IMR-90 (cell line): ENCODE data around the gene TADA2A. TPM values are rescaled to one million over a fixed set of nuclear protein-coding genes. Genes with fewer than 3 reads are reported as not detected.

ENCODE experiments used
- ATAC-seq: fragments of 200-7000 bp; cut with Tn5 transposase; 2 replicates; pipeline ENCODE4 v1.9.1; 2020; ENCODE audit warnings: low read depth, mild to moderate bottlenecking, moderate library complexity
- BruUV-seq: library from RNA; stranded (reverse); fragments of 400-500 nt; replicated peaks from 2 replicates; lab custom pipeline; 2021; lab: Mats Ljungman, UMichigan
- CTCF ChIA-PET: fragments of 300-600 bp; formaldehyde crosslinking; extraction: SDS; loops from one replicate; lab custom pipeline; 2021; ENCODE audit warnings: antibody characterized with exemption; lab: Yijun Ruan, JAX
- POLR2A ChIA-PET: fragments of 300-600 bp; sonication (Branson Sonifier 250); formaldehyde crosslinking; loops from one replicate; lab custom pipeline; 2022; ENCODE audit warnings: antibody characterized with exemption; ENCODE audit not compliant: unreplicated experiment; lab: Charles Lee
- DNase-seq: peaks from one replicate; pipeline ENCODE4 v3.0.0; 2013
- H2AFZ ChIP-seq: replicated peaks from 2 replicates; pipeline ENCODE3; 2013; ENCODE audit warnings: low read length, mild to moderate bottlenecking; ENCODE audit not compliant: poor library complexity
- H2AK5ac ChIP-seq: 2 replicates; pipeline ENCODE4 v1.6.1; 2013; ENCODE audit warnings: low read depth, low read length, inconsistent platforms
- H2AK9ac ChIP-seq: replicated peaks from 2 replicates; pipeline ENCODE3; 2013; ENCODE audit warnings: mild to moderate bottlenecking, low read depth, low read length, moderate library complexity; ENCODE audit not compliant: poor library complexity
- H2BK120ac ChIP-seq: 2 replicates; pipeline ENCODE4 v1.6.1; 2013; ENCODE audit warnings: low read depth, low read length, inconsistent platforms
- H2BK15ac ChIP-seq: 3 replicates; pipeline ENCODE4 v1.6.1; 2013; ENCODE audit warnings: low read depth, low read length, inconsistent platforms
- H2BK20ac ChIP-seq: 2 replicates; pipeline ENCODE4 v1.6.1; 2013; ENCODE audit warnings: low read depth, mild to moderate bottlenecking, inconsistent platforms, low read length, moderate library complexity
- H2BK5ac ChIP-seq: 2 replicates; pipeline ENCODE4 v1.6.1; 2013; ENCODE audit warnings: mild to moderate bottlenecking, low read depth, low read length, inconsistent platforms; ENCODE audit not compliant: poor library complexity, severe bottlenecking
- H3K14ac ChIP-seq: replicated peaks from 2 replicates; pipeline ENCODE4 v1.6.1; 2013; ENCODE audit warnings: low read depth, low read length, inconsistent platforms
- H3K18ac ChIP-seq: 2 replicates; pipeline ENCODE4 v1.6.1; 2013; ENCODE audit warnings: low read depth, low read length, control low read depth
- H3K23ac ChIP-seq: 2 replicates; pipeline ENCODE4 v1.6.1; 2013; ENCODE audit warnings: low read depth, low read length, inconsistent platforms
- H3K27ac ChIP-seq: 2 replicates; pipeline ENCODE4 v1.5.1; 2013; ENCODE audit warnings: mild to moderate bottlenecking, control low read depth, low read length; ENCODE audit not compliant: insufficient read depth
- H3K27me3 ChIP-seq: 2 replicates; pipeline ENCODE4 v1.6.1; 2013; ENCODE audit warnings: low read length; ENCODE audit not compliant: control insufficient read depth, insufficient read depth
- H3K36me3 ChIP-seq: 2 replicates; pipeline ENCODE4 v1.6.1; 2013; ENCODE audit warnings: low read length, mixed read lengths; ENCODE audit not compliant: control insufficient read depth, insufficient read depth
- H3K4ac ChIP-seq: 2 replicates; pipeline ENCODE4 v1.6.1; 2013; ENCODE audit warnings: low read depth, low read length, inconsistent platforms
- H3K4me1 ChIP-seq: 2 replicates; pipeline ENCODE4 v1.6.1; 2013; ENCODE audit warnings: low read length, mixed read lengths; ENCODE audit not compliant: control insufficient read depth, insufficient read depth
- H3K4me2 ChIP-seq: 2 replicates; pipeline ENCODE4 v1.6.1; 2013; ENCODE audit warnings: low read depth, mild to moderate bottlenecking, control low read depth, low read length, moderate library complexity
- H3K4me3 ChIP-seq: 2 replicates; pipeline ENCODE4 v1.5.1; 2013; ENCODE audit warnings: low read depth, mild to moderate bottlenecking, control low read depth, low read length, moderate library complexity; ENCODE audit not compliant: insufficient read depth
- H3K56ac ChIP-seq: 2 replicates; pipeline ENCODE4 v1.6.1; 2013; ENCODE audit warnings: low read length, inconsistent platforms; ENCODE audit not compliant: insufficient read depth; ENCODE audit errors: extremely low read depth
- H3K79me1 ChIP-seq, 2 experiments: 2 replicates each; pipeline ENCODE4 v1.6.1; 2013; ENCODE audit warnings: low read length in 2 of 2, inconsistent platforms in 1 of 2, low read depth in 1 of 2
- H3K9ac ChIP-seq: 2 replicates; pipeline ENCODE4 v1.6.1; 2013; ENCODE audit warnings: low read depth, low read length, control low read depth
- H3K9me1 ChIP-seq: 2 replicates; pipeline ENCODE4 v1.6.1; 2013; ENCODE audit warnings: low read length, inconsistent platforms; ENCODE audit not compliant: insufficient read depth
- H3K9me3 ChIP-seq: 2 replicates; pipeline ENCODE4 v1.6.1; 2013; ENCODE audit warnings: low read length; ENCODE audit not compliant: control insufficient read depth, insufficient read depth
- H4K20me1 ChIP-seq: 2 replicates; pipeline ENCODE4 v1.6.1; 2013; ENCODE audit warnings: low read length, inconsistent platforms; ENCODE audit not compliant: insufficient read depth
- H4K5ac ChIP-seq: 2 replicates; pipeline ENCODE4 v1.6.1; 2013; ENCODE audit warnings: mild to moderate bottlenecking, low read depth, low read length, control low read depth
- H4K8ac ChIP-seq, 2 experiments: 2 replicates each; pipeline ENCODE4 v1.6.1; 2013; ENCODE audit warnings: low read depth in 2 of 2, low read length in 2 of 2, control low read depth in 1 of 2, inconsistent platforms in 1 of 2
- H4K91ac ChIP-seq: 2 replicates; pipeline ENCODE4 v1.6.1; 2013; ENCODE audit warnings: low read depth, low read length, inconsistent platforms; ENCODE audit not compliant: insufficient read depth
- CEBPB ChIP-seq: IDR thresholded peaks from 2 replicates; pipeline ENCODE4 v1.6.1; 2012; ENCODE audit warnings: low read depth, low read length, improper control_type of control experiment
- FOS ChIP-seq: fragments of 150-350 bp; IDR thresholded peaks from 2 replicates; pipeline ENCODE4 v1.6.1; 2016; ENCODE audit warnings: low read depth, low read length
- WGBS, 2 experiments: methylation state at CpG; one replicate each; pipeline versions ENCODE4 v1.1.5 to v1.1.7; 2013; ENCODE audit warnings: missing lambda C conversion rate in 2 of 2; ENCODE audit not compliant: insufficient read length in 1 of 2; ENCODE audit errors: extremely low coverage in 2 of 2; 5-methylcytosine and 5-hydroxymethylcytosine counted together
- dilution Hi-C: fragments of 300-500 bp; cut with HindIII; formaldehyde crosslinking; loops from one replicate; pipeline ENCODE4 v1.14.3; 2018; ENCODE audit warnings: low sequenced_read_pairs; ENCODE audit not compliant: unreplicated experiment
- in situ Hi-C: fragments of 300-500 bp; cut with MboI; formaldehyde crosslinking; loops from 3 replicates; pipeline ENCODE4 v1.14.3; 2019; ENCODE audit warnings: low sequenced_read_pairs, inconsistent platforms, mixed read lengths
- intact Hi-C: fragments of 100-400 bp; cut with micrococcal nuclease; formaldehyde crosslinking; loops from 2 replicates; pipeline ENCODE4 v1.10.0; 2022
- polyA plus RNA-seq, 3 experiments: library from polyadenylated mRNA; depleted of rRNA; stranded (reverse); fragments of >200 nt; gene quantifications; 2 replicates each; pipeline ENCODE4 v1.2.3, GENCODE V29; 2012; ENCODE audit warnings: low replicate concordance in 1 of 3
- total RNA-seq: library from RNA; depleted of rRNA; stranded (reverse); fragments of >200 nt; gene quantifications from 2 replicates; pipeline ENCODE4 v1.2.3, GENCODE V29; 2012

TADA2A gene
- total and polyA plus RNA-seq, 2 of the 4 experiments (the other 2 are of a cell fraction): 13.1 to 19.7 TPM

DNA sequence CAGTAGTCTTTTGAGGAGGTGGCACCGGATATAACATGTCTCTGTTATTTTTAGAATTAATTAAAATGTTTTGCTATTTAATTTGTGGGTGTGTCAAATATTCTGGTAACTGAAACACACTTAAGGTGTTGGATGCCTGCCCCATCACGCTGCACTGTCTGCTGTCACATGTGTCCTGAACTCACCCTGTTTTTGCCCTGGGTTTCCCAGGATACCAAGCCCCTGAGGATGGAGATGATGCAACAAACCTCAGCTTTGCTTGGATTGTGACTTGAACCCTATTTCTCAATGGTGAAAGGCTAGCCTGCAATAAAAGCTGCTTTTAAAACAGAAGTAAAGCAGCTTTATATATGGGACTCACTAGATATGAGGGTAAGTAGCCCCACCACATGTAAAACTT is 71.5 kb downstream of the TADA2A start:
- H4K91ac ChIP-seq: 0 out of 2 replicates have a peak overlapping the region, but pooled peaks have one; percentile 3
- ATAC-seq (no peak), DNase-seq (peak; percentile 58)
- H3K9me3 ChIP-seq: no peaks in the 10 kb centered on the region
- H2BK120ac ChIP-seq: no peak overlapping the region
- no peaks in the 10 kb centered on the region for H3K27me3 ChIP-seq
- H2BK5ac ChIP-seq: no peak overlapping the region
- in situ Hi-C loops (no loop called here), intact Hi-C loops (no loop called here), dilution Hi-C loops (no loop called here)
- peak overlapping the region in 1 of 2 experiments; percentile 66; a peak in 1 of 4 replicates for H4K8ac ChIP-seq
- 80% methylated on average over 1 of the region's 2 CpGs; no CpG with 5 or more reads in 1 of the 2 experiments for WGBS, 2 experiments
- H3K14ac ChIP-seq: peak overlapping the region; percentile 8; the same call in 1 of the 2 replicates
- no peak overlapping the region for H4K5ac ChIP-seq
- H3K56ac ChIP-seq: no peak overlapping the region
- no peak overlapping the region for H2BK15ac ChIP-seq
- no peak overlapping the region for H3K4me2 ChIP-seq
- peaks cover 0 to 20% of the 10 kb centered on the region in 2 experiments; a peak in 3 of 4 replicates for H3K79me1 ChIP-seq
- peaks cover 9% of the 10 kb centered on the region for H3K4me1 ChIP-seq
- no peaks in the 10 kb centered on the region for H4K20me1 ChIP-seq
- peaks cover 8% of the 10 kb centered on the region for H3K9me1 ChIP-seq
- ChIA-PET CTCF (no interaction called here), POLR2A (no interaction called here)
- no peak overlapping the region for H2BK20ac ChIP-seq
- peak overlapping the region; percentile 34; the same call in 1 of the 2 replicates for H3K4ac ChIP-seq
- no peak overlapping the region for H3K18ac ChIP-seq
- no peak overlapping the region for H2AFZ ChIP-seq
- H2AK9ac ChIP-seq: no peak overlapping the region
- H3K4me3 ChIP-seq: no peak overlapping the region
- H3K9ac ChIP-seq: no peak overlapping the region
- no TSS peak for BruUV-seq
- H3K27ac ChIP-seq: no peak overlapping the region
- TF ChIP-seq CEBPB (peak; percentile 90), FOS (no peak)
- peaks cover 16% of the 10 kb centered on the region for H3K36me3 ChIP-seq
- H2AK5ac ChIP-seq: no peak overlapping the region; the same call in 1 of the 2 replicates
- H3K23ac ChIP-seq: no peak overlapping the region
